GM18858 (cell line): ENCODE measurements around the gene MGAM2.

Source experiments
- ATAC-seq: cut with Tn5 transposase; IDR thresholded peaks from one replicate; pipeline ENCODE4 v1.9.1; 2021; ENCODE audit not compliant: unreplicated experiment

The MGAM2 gene

GRCh38 chr7:142120524-142120923 lies 9.0 kb downstream of the MGAM2 start:
- ATAC-seq = no peak

DNA sequence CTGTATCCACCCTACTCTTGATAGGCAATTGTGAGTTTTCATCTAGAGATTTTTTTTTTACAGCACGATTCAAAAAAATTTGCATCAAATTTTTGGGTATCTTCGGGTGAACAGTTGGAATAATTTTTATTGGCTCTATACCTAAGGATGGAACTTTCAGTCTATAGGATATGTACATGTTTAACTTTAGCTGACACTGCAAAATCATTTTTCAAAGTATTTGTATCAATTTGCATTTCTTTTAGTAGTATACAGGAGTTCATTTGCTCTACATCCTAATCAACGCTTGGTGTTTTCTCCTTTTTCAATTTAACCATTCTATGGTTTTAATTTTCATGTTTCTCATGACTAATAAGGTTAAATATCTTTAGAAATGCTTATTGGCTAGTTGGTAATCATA lies 11.7 kb downstream of the MGAM2 start:
- ATAC-seq = no peak

- ATAC-seq = no peak
These were observed 13.9 kb downstream of the MGAM2 start for GRCh38 chr7:142125256-142125955.

DNA sequence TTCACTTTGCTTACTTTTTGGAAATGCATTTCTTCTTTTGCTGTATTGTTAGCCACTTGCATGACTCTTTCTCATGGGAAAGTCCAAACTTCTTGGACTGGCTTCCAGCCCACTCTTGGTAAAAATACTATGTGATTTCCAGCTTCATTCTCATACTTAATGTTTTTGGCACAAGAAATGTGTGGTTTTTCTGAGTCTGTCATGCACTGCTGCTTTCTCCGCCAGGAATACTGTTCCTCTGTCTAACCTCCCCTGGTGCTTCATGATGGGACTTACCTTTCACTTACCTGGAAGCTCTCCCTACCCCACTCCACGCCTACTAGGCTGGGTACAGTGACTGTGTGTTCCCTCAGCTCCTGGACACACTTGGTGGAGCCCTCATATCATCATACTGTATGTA lies 18.7 kb downstream of the MGAM2 start:
- no peak for ATAC-seq

DNA sequence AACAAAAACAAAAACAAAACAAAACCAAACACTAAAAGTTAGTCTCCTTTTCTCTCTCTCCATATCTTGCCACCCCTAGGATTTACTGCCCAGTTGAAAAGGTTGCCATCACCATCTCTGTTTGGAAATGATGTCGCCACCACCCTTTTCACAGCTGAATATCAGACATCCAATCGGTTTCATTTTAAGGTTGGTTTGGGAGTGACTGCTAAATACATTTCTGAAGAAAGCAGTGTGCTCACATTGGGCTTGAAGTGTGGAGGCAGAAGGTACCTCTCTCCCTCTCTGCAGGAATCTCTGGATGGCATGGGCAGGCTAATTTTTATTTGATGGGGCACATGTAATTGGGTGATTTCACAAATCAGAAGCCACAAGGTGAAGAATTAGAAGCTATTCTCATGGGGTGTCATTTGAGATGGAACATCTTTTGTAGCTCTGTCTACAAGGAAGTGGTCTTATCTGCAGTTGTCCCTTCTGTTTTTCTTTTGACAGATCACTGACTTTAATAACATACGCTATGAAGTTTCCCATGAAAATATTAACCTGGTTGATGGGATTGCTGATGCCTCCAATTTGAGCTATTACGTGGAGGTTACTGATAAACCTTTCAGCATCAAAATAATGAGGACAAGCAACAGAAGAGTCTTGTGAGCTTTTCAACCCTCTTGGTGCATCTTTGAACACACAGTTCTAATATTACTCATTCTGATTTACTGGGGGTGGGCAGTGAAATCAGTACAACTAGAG lies 20.1 kb downstream of the MGAM2 start:
- no peak for ATAC-seq

- ATAC-seq = no peak
These were observed 22.2 kb downstream of the MGAM2 start for GRCh38 chr7:142133731-142134148.

GRCh38 chr7:142134909-142135308 lies 23.4 kb downstream of the MGAM2 start:
- ATAC-seq = no peak

GRCh38 chr7:142138996-142139395 lies 27.5 kb downstream of the MGAM2 start:
- no peak for ATAC-seq

GRCh38 chr7:142139597-142140400 lies 28.3 kb downstream of the MGAM2 start:
- ATAC-seq = no peak

DNA sequence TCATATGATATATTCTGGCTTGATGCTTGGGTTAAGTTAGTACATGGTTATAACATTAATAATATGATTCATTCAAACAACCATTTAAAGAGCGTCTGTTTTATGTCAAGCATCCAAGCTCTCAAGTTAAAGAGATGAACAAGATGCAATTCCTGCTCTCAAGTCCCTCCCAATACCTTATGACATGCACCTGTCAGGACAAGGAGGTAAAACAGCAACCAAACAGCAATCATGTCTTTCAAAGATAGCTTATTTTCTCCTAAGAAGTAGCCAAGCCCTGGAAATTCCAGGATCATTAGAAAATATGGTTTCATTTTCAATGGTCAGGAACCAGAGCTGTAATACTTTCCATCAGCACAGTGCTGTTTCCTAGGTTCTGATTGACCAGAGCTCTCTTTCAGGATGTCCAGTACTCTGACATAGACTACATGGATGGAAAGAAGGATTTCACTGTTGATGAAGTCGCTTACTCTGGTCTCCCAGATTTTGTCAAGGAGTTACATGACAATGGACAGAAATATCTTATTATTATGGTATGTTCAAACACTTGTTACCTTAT lies 29.0 kb downstream of the MGAM2 start:
- no peak for ATAC-seq

- no peak for ATAC-seq
These were observed 31.2 kb downstream of the MGAM2 start for GRCh38 chr7:142142702-142143101.

DNA sequence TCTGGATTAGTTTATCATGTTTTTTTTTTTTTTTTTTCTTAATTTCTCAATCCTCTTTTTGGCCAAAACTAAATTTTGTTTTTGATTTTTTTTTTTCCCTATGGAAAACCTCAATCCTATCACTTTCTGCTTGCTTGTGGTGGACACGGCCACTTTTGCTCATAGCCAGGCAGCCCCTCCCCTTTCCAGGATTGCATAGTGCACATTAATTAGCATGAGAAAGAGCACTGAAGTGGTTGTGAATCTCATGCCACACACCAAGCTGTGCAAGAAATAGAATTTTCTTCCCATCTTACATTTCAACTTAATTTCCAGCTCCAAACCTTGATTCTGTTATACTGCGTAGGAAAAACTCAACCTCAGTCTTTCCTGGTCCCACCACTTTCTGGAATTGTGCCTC lies 34.6 kb downstream of the MGAM2 start:
- ATAC-seq = no peak

- no peak for ATAC-seq
These were observed 38.8 kb downstream of the MGAM2 start for GRCh38 chr7:142150356-142150755.

- no peak for ATAC-seq
These were observed 39.4 kb downstream of the MGAM2 start for GRCh38 chr7:142150869-142151268.

DNA sequence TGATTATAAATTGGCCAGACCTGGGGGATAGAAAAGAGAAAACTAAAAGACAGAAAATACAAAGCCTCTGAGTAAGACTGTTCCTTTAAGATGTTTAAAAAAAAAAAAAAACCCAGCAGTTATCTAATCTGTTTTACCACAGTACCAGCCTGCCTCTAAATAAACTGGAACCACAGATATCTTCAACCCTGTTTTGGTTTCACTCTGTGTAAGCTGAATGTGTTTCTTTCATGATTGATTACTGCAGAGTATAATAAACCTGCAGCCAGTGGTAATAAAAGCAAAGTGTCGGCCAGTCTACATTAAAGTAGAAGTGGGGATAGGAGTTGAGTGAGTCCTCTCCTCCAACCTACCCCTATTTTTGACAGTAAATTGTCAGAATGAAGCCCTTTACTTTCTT lies 40.6 kb downstream of the MGAM2 start:
- ATAC-seq = peak; percentile 69

- no peak for ATAC-seq
These were observed 41.9 kb downstream of the MGAM2 start for GRCh38 chr7:142153400-142153799.

- ATAC-seq = no peak
These were observed 47.4 kb downstream of the MGAM2 start for GRCh38 chr7:142158736-142159496.

DNA sequence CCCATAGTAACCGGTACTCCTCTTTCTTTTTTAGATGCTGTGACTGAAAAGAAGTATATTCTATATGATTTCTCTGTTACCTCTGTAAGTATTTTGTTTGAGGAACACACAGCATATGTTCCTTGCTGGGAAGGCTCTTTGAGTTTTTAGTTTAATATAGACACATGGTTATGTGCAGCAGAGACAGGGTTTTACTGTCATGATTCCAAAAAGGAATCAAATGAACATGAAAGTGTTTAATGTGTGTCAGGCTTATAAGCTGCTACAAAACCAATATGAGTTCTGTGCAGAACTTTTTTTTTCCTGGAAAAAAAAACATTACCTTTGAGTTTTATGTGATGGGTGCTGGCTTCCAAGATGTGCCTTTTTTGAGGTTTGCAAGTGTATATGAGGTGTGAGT lies 50.4 kb downstream of the MGAM2 start:
- no peak for ATAC-seq

- no peak for ATAC-seq
These were observed 57.2 kb downstream of the MGAM2 start for GRCh38 chr7:142168746-142169145.

DNA sequence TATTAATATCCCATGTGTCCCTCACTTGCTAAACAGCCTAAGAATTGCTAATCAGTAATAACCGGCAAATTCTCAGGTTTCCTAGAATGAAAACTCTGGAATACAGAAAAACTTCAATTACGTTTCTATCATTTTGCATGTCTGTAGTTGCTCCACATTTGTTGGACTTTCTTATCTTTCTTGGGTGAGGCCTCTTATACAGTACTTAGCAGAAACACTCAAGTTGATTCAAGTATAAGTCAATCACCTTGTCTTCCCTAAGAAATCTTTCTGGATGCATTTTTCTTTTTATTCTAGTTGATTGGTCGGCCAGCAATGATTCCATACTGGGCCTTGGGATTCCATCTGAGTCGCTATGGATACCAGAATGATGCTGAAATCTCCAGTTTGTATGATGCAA lies 61.4 kb downstream of the MGAM2 start:
- no peak for ATAC-seq

GRCh38 chr7:142174441-142174840 lies 62.9 kb downstream of the MGAM2 start:
- no peak for ATAC-seq
